Neural progenitor cell (in vitro differentiated cells): Measurements from ENCODE around the gene ALDH3B1. TPM values are rescaled to one million over a fixed set of nuclear protein-coding genes. Genes with fewer than 3 reads are reported as not detected.

ENCODE experiments used
- DNase-seq: peaks from one replicate; pipeline ENCODE4 v3.0.0-alpha.2; 2016; ENCODE audit warnings: low spot score
- H2AFZ ChIP-seq: fragments of 200-600 bp; sonication (generic); replicated peaks from 2 replicates; pipeline ENCODE4 v1.6.1; 2016; ENCODE audit warnings: antibody characterized with exemption
- H3F3A ChIP-seq: fragments of 200-600 bp; sonication (generic); 2 replicates; pipeline ENCODE4 v1.6.1; 2016; ENCODE audit warnings: antibody characterized with exemption, low read depth
- H3K27ac ChIP-seq: fragments of 200-600 bp; sonication (generic); 2 replicates; pipeline ENCODE4 v1.5.1; 2016; ENCODE audit warnings: mild to moderate bottlenecking
- H3K27me3 ChIP-seq: fragments of 200-600 bp; sonication (generic); 2 replicates; pipeline ENCODE4 v1.6.1; 2016; ENCODE audit warnings: mild to moderate bottlenecking, moderate library complexity
- H3K36me3 ChIP-seq: fragments of 200-600 bp; sonication (generic); 2 replicates; pipeline ENCODE4 v1.5.1; 2016
- H3K4me1 ChIP-seq: fragments of 200-600 bp; sonication (generic); 2 replicates; pipeline ENCODE4 v1.6.1; 2016; ENCODE audit warnings: mixed run types
- H3K4me2 ChIP-seq: fragments of 200-600 bp; sonication (generic); 2 replicates; pipeline ENCODE4 v1.6.1; 2016
- H3K4me3 ChIP-seq: fragments of 200-600 bp; sonication (generic); 2 replicates; pipeline ENCODE4 v1.5.1; 2016
- H3K79me2 ChIP-seq: fragments of 200-600 bp; sonication (generic); 2 replicates; pipeline ENCODE4 v1.6.1; 2016; ENCODE audit warnings: low read depth
- H3K9ac ChIP-seq: fragments of 200-600 bp; sonication (generic); 2 replicates; pipeline ENCODE4 v1.6.1; 2016
- H3K9me3 ChIP-seq: fragments of 200-600 bp; sonication (generic); 2 replicates; pipeline ENCODE4 v1.5.1; 2016; ENCODE audit warnings: low read depth
- H4K20me1 ChIP-seq: fragments of 200-600 bp; sonication (generic); 2 replicates; pipeline ENCODE4 v1.6.1; 2016; ENCODE audit warnings: low read depth
- H3K27ac Mint-ChIP-seq: 3 replicates; pipeline ENCODE4 v1.8.0; 2021; ENCODE audit warnings: mixed read lengths
- H3K27me3 Mint-ChIP-seq: 2 replicates; pipeline ENCODE4 v1.8.0; 2022; ENCODE audit warnings: low read depth, mild to moderate bottlenecking, inconsistent platforms, moderate library complexity, mixed read lengths; ENCODE audit not compliant: insufficient read depth
- H3K36me3 Mint-ChIP-seq: 3 replicates; pipeline ENCODE4 v1.8.0; 2021; ENCODE audit warnings: mixed read lengths
- H3K4me1 Mint-ChIP-seq: 3 replicates; pipeline ENCODE4 v1.8.0; 2021; ENCODE audit warnings: mixed read lengths
- H3K4me3 Mint-ChIP-seq: 3 replicates; pipeline ENCODE4 v1.8.0; 2021; ENCODE audit warnings: mild to moderate bottlenecking, moderate library complexity, mixed read lengths
- H3K9me3 Mint-ChIP-seq: 3 replicates; pipeline ENCODE4 v1.8.0; 2020; ENCODE audit warnings: mixed read lengths
- CTCF ChIP-seq: fragments of 200-600 bp; sonication (generic); IDR thresholded peaks from 2 replicates; pipeline ENCODE4 v1.5.1; 2017; ENCODE audit warnings: antibody characterized with exemption, mild to moderate bottlenecking
- EZH2 ChIP-seq: fragments of 200-600 bp; sonication (generic); IDR thresholded peaks from 2 replicates; pipeline ENCODE4 v1.6.1; 2017; ENCODE audit warnings: antibody characterized with exemption, mild to moderate bottlenecking, moderate library complexity
- EZH2phosphoT487 ChIP-seq: fragments of 200-600 bp; sonication (generic); IDR thresholded peaks from 2 replicates; pipeline ENCODE4 v1.6.1; 2017; ENCODE audit warnings: antibody characterized with exemption
- total RNA-seq: library from RNA; depleted of rRNA; stranded (reverse); fragments of >200 nt; gene quantifications from 2 replicates; pipeline ENCODE4 v1.2.3, GENCODE V29; 2015; ENCODE audit warnings: low replicate concordance

ALDH3B1 gene
- total RNA-seq, 1 donor from 2014 or later: not detected

GRCh38 chr11:68014157-68014946 lies 4.2 kb downstream of the ALDH3B1 start:
- no peaks in the 10 kb centered on the region for H3K36me3 Mint-ChIP-seq
- no peaks in the 10 kb centered on the region for H3K79me2 ChIP-seq
- no peak for TF ChIP-seq EZH2
- TF ChIP-seq EZH2phosphoT487: no peak
- TF ChIP-seq CTCF: no peak
- peaks cover 6% of the 10 kb centered on the region for H3F3A ChIP-seq
- H3K4me3 Mint-ChIP-seq: peak overlapping the region; percentile 3
- no peak overlapping the region for H3K27ac ChIP-seq
- no peaks in the 10 kb centered on the region for H3K27me3 ChIP-seq
- no peaks in the 10 kb centered on the region for H3K9me3 ChIP-seq
- H3K9me3 Mint-ChIP-seq: no peaks in the 10 kb centered on the region
- H3K4me1 Mint-ChIP-seq: peaks cover 65% of the 10 kb centered on the region
- peak overlapping the region; percentile 81 for H3K27ac Mint-ChIP-seq
- no peak for DNase-seq
- no peak overlapping the region for H2AFZ ChIP-seq
- H3K9ac ChIP-seq: no peak overlapping the region
- H3K36me3 ChIP-seq: no peaks in the 10 kb centered on the region
- no peaks in the 10 kb centered on the region for H4K20me1 ChIP-seq
- peaks cover 14% of the 10 kb centered on the region for H3K4me1 ChIP-seq
- no peak overlapping the region for H3K4me3 ChIP-seq
- peaks cover 8% of the 10 kb centered on the region for H3K27me3 Mint-ChIP-seq
- H3K4me2 ChIP-seq: no peak overlapping the region

- H3K27ac ChIP-seq: no peak overlapping the region
- H3K79me2 ChIP-seq: no peaks in the 10 kb centered on the region
- H3K36me3 ChIP-seq: no peaks in the 10 kb centered on the region
- no peak overlapping the region for H3K9ac ChIP-seq
- H3K9me3 ChIP-seq: no peaks in the 10 kb centered on the region
- no peaks in the 10 kb centered on the region for H3K27me3 ChIP-seq
- TF ChIP-seq EZH2phosphoT487 (no peak), EZH2 (no peak), CTCF (no peak)
- H3K4me2 ChIP-seq: no peak overlapping the region
- Mint-ChIP-seq H3K4me3 (no peak overlapping the region), H3K27ac (peak overlapping the region; percentile 76), H3K4me1 (peaks cover 60% of the 10 kb centered on the region), H3K36me3 (no peaks in the 10 kb centered on the region), H3K9me3 (no peaks in the 10 kb centered on the region), H3K27me3 (peaks cover 8% of the 10 kb centered on the region)
- no peak overlapping the region for H2AFZ ChIP-seq
- no peak for DNase-seq
- no peak overlapping the region for H3K4me3 ChIP-seq
- no peaks in the 10 kb centered on the region for H4K20me1 ChIP-seq
- peaks cover 12% of the 10 kb centered on the region for H3K4me1 ChIP-seq
- H3F3A ChIP-seq: peaks cover 5% of the 10 kb centered on the region
These were observed 4.9 kb downstream of the ALDH3B1 start for GRCh38 chr11:68014947-68015447.

- Histone ChIP-seq H3F3A (peaks cover 6% of the 10 kb centered on the region), H3K27ac (no peak overlapping the region), H3K4me1 (peaks cover 9% of the 10 kb centered on the region), H3K4me3 (no peak overlapping the region), H3K79me2 (no peaks in the 10 kb centered on the region), H2AFZ (no peak overlapping the region), H3K4me2 (no peak overlapping the region), H4K20me1 (no peaks in the 10 kb centered on the region), H3K9ac (no peak overlapping the region), H3K27me3 (no peaks in the 10 kb centered on the region), H3K9me3 (no peaks in the 10 kb centered on the region), H3K36me3 (no peaks in the 10 kb centered on the region)
- Mint-ChIP-seq H3K27ac (no peak overlapping the region), H3K9me3 (no peaks in the 10 kb centered on the region), H3K27me3 (peaks cover 8% of the 10 kb centered on the region), H3K4me3 (no peak overlapping the region), H3K4me1 (peaks cover 57% of the 10 kb centered on the region), H3K36me3 (no peaks in the 10 kb centered on the region)
- TF ChIP-seq EZH2: no peak
- TF ChIP-seq EZH2phosphoT487: no peak
- no peak for TF ChIP-seq CTCF
- DNase-seq: no peak
These were observed 5.3 kb downstream of the ALDH3B1 start for GRCh38 chr11:68015467-68015866.
